Measurements from ENCODE around the gene UTP14C. TPM values are rescaled to one million over a fixed set of nuclear protein-coding genes. Genes with fewer than 3 reads are reported as not detected.
A peak's percentile ranks its signal among the peaks of the same experiment; 100 is the strongest.

Gene UTP14C
- total and polyA plus RNA-seq, 8 donors, result 1.7 to 10.0 (median 5.9) TPM

GRCh38 chr13:52001120-52001731 lies 23.3 kb upstream of the UTP14C start:
- TF ChIP-seq, protein P1, sequence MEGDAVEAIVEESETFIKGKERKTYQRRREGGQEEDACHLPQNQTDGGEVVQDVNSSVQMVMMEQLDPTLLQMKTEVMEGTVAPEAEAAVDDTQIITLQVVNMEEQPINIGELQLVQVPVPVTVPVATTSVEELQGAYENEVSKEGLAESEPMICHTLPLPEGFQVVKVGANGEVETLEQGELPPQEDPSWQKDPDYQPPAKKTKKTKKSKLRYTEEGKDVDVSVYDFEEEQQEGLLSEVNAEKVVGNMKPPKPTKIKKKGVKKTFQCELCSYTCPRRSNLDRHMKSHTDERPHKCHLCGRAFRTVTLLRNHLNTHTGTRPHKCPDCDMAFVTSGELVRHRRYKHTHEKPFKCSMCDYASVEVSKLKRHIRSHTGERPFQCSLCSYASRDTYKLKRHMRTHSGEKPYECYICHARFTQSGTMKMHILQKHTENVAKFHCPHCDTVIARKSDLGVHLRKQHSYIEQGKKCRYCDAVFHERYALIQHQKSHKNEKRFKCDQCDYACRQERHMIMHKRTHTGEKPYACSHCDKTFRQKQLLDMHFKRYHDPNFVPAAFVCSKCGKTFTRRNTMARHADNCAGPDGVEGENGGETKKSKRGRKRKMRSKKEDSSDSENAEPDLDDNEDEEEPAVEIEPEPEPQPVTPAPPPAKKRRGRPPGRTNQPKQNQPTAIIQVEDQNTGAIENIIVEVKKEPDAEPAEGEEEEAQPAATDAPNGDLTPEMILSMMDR (IDR thresholded peaks at IDR 0.05), result peak; percentile 38 to 69 (median 59)
- Histone ChIP-seq H3K4me1 (peaks cover 12 to 24% (median 18%) of the 10 kb centered on the region in 3 donors), H3K27ac (no peak overlapping the region), H3K9me3 (no peaks in the 10 kb centered on the region), H3K27me3 (no peaks in the 10 kb centered on the region), H3K36me3 (no peaks in the 10 kb centered on the region), H3K4me3 (no peak overlapping the region)
- FAIRE-seq (no peak), DNase-seq (no peak), ATAC-seq (peak in 3 of 4 donors; percentile 56 to 60 (median 56))
- intact Hi-C loops (cut with DNase I), result loop anchor here in 2 of 3 donors (10.0 kb wide), 1 partner anchor 124 kb away; the partner anchor contains the start of gene NEK5 (in 2 of the 2)
- 35% methylated on average over 3 of the region's 3 CpGs for WGBS, 2 donors

DNA sequence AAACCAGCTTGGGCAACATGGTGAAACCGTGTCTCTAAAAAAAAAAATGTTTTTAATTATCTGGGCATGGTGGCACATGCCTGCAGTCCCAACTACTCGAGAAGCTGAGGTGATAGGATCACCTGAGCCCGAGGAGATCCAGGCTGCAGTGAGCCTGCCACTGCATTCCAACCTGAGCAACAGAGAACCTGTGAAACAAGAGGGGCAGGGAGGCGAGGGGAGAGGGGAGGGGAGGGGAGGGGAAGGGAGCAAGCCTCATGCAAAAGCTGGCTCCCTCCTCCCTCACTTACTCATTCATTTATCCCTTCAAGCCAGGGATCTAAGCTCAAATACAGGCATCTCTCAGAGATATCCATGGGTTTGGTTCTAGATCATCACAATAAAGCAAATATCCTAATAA lies 22.1 kb upstream of the UTP14C start:
- H3K27ac ChIP-seq, result no peak overlapping the region
- H3K4me3 ChIP-seq, result no peak overlapping the region
- no peaks in the 10 kb centered on the region for H3K27me3 ChIP-seq
- H3K4me1 ChIP-seq, result peaks cover 6 to 21% (median 11%) of the 10 kb centered on the region in 3 donors
- DNase-seq (no peak), FAIRE-seq (no peak), ATAC-seq (no peak)
- no peaks in the 10 kb centered on the region for H3K36me3 ChIP-seq
- 73 to 81% methylated on average over 4 of the region's 4 CpGs for WGBS, 2 donors
- intact Hi-C loops (cut with DNase I), result loop anchor here in 2 of 3 donors (10.0 kb wide), 1 partner anchor 122 kb away; the partner anchor contains the start of gene NEK5 (in 2 of the 2)
- TF ChIP-seq, protein P1 (IDR thresholded peaks at IDR 0.05), result no peak
- H3K9me3 ChIP-seq, result no peaks in the 10 kb centered on the region

- ATAC-seq, result no peak
- Histone ChIP-seq H3K4me3 (no peak overlapping the region), H3K9me3 (no peaks in the 10 kb centered on the region), H3K27ac (no peak overlapping the region), H3K36me3 (no peaks in the 10 kb centered on the region), H3K27me3 (no peaks in the 10 kb centered on the region), H3K4me1 (peaks cover 6 to 9% (median 9%) of the 10 kb centered on the region in 3 donors)
- no peak for FAIRE-seq
- TF ChIP-seq, protein P1 (IDR thresholded peaks at IDR 0.05), result no peak
- DNase-seq, result no peak
- 83 to 89% methylated on average over 4 of the region's 4 CpGs for WGBS, 2 donors
- intact Hi-C loops (cut with DNase I), result loop anchor here in 2 of 3 donors (10.0 kb wide), 1 partner anchor 121 kb away; the partner anchor contains the start of gene NEK5 (in 2 of the 2)
These were observed 20.9 kb upstream of the UTP14C start for GRCh38 chr13:52003541-52003940.

- Histone ChIP-seq H3K27me3 (no peaks in the 10 kb centered on the region), H3K36me3 (no peaks in the 10 kb centered on the region), H3K4me3 (no peak overlapping the region), H3K27ac (no peak overlapping the region), H3K9me3 (no peaks in the 10 kb centered on the region), H3K4me1 (no peaks in the 10 kb centered on the region)
- 78 to 81% methylated on average over 7 of the region's 7 CpGs for WGBS, 2 donors
- intact Hi-C loops (cut with DNase I), result loop anchor here in 2 of 3 donors (10.0 kb wide), 1 partner anchor 120 kb away; the partner anchor contains the start of gene NEK5 (in 2 of the 2)
- no peak for DNase-seq
- no peak for ATAC-seq
- FAIRE-seq, result no peak
- TF ChIP-seq, protein P1 (IDR thresholded peaks at IDR 0.05), result no peak
These were observed 19.9 kb upstream of the UTP14C start for GRCh38 chr13:52004511-52005170.

All from pancreas (tissue), 10 donors.